Amniotic epithelial cell (primary cell): ENCODE results near the gene NHP2.

Experiments
- DNase-seq: peaks from one replicate; pipeline ENCODE4 v3.0.0-alpha.2; 2010; ENCODE audit warnings: low read depth

The NHP2 gene

DNA sequence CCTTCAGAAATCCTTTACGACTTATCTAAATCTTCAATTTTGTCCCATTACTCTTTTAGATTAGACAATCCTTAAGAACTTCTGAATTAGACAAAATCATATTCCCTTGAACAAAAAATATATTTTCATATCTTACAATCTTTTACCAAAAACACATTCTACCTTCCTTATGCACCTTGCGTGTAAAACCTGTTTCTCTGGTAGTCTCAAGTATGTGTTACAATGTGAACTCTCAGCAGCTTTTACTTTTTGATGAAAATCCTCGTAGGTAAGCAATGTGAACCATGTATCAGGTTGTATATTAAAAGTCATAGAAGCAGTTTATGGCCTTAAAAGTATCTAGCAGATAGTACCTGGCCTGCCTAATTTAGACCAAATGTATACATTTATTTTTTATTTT is 20.8 kb upstream of the NHP2 start:
- DNase-seq: no peak

DNA sequence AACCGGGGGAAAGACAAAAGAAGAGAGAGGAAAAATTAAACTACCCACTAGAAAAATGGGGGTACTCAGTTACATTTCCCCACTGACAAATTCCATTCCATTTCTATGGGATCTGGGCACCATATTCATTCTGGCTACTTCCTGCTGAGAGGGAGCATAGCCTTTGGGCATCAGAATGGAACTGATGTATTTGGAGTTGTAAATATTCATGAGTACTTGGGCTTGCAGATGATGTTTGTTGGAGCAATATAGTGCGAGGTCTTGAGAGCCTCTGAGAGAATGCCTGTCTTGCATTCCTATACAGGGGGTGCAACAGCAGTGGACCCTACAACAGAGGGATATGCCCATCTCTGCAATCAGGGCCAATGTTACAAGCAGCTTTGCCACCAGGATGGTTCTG is 16.8 kb upstream of the NHP2 start:
- DNase-seq: no peak

DNA sequence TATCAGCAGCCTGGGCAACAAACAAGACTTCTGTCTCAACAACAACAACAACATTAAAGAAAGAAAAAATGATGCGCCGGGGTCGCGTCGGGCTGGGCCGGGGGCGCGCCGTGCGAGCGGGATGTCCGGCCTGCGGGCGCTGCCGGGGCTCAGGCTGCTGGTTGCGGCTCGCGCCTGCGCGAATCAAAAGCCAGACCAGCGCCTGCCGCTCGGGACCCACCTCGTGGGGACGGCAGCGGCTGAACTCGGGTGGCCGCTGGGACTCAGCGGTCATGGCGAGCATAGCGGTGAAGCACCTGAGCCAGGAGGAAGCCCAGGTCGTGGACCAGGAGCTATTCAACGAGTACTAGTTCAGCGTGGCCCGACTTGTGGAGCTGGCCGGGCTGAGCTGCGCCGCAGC is 11.9 kb upstream of the NHP2 start:
- DNase-seq: no peak

DNA sequence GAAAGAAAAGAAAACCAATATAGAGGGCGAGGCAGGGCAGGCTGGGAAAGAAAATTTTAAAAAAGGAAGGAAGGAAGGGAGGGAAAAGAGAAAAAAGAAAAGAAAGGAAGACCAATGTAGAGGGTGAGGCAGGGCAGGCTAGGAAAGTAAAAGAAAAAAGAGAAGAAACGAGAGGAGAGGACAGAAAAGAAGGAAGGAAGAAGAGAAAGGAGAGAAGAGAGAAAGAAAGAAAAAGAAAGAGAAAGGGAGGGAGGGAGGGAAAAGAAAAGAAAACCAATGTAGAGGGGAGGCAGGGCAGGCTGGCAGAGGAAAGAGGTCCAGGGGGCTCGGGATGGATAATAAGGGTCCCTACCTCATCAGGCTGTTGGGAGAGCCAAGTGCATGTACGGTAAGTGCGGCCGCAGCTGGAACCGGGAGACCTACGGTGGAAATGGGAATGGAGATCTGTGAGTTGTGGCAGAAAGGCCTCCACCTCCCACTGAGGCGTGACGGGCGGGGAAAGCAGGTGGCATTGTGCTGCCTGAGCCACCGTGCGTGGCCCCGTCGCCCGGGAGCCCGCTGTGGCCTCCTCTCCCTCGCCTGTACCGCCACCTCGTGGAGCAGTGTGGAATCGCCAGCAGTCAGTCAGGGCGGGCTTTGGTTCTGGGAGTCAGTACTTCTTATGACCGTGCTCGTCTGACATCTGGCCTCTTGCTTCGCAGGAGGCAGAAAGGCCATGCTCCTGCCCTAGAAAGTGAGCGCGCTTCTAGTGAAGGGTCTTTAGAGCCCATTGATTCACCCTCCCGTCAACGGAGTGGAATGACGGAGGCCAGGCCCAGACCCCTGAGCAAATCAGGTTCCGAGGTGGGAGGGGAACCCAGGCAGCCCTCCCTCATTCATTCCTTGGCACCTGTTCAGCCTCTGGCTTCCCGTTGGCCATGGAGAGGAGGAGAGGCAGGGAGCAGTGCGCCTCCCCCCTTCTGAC is 10.4 kb upstream of the NHP2 start:
- peak; percentile 37 for DNase-seq

DNA sequence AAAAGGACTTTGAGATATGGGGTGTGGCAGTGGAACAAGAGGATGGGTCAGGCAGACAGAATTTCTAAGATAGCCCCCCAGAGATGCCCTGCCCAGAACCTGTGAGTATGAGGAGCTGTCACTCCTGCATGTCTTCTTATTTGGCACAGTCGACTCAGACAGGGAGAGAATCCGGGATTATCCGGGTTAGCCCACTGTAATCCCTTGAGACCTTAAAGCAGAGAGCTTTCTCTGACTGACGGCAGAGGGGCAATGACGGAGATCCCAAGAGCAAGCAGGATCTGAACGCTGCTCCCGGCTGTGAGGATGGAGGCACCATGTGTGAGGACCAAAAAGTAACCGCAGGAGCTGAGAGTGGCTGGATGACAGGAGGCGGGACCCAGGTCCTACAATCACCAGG is 8.8 kb upstream of the NHP2 start:
- no peak for DNase-seq

DNA sequence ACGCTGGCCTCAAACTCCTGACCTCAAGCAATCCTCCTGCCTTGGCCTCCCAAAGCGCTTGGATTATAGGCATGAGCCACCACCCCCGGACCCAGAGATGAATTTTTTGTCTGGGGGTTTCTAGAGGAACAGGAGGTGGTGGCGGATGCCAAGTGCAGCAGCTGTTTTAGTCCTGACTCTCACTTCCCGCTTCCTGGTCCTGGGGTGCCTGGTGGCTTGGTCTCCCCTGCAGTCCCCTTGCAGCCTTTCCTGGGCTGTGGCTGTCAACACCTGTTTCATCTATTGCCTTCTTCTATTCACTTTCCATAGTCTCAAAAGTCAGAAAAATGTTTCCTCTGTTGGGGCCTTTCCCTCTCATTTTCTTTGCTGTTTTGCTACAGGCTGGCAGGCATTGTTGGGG is 6.5 kb upstream of the NHP2 start:
- no peak for DNase-seq

DNA sequence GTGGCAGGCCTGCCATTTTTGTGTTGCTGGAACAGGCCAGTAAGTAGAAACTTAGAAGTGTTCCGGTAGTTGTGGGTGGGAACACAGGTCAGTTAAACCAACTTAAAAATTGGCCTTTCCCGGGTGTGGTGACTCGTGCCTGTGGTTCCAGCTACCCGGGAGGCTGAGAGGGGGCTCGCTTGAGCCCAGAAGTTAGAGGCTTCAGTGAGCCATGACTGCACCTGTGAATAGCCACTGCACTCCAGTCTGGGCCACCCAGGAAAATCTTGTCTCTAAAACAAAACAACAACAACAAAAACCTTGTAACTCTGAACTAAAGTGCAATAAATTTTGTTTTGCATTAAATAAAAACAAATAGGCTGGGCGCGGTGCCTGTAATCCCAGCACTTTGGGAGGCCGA is 1.4 kb upstream of the NHP2 start:
- DNase-seq: no peak

DNA sequence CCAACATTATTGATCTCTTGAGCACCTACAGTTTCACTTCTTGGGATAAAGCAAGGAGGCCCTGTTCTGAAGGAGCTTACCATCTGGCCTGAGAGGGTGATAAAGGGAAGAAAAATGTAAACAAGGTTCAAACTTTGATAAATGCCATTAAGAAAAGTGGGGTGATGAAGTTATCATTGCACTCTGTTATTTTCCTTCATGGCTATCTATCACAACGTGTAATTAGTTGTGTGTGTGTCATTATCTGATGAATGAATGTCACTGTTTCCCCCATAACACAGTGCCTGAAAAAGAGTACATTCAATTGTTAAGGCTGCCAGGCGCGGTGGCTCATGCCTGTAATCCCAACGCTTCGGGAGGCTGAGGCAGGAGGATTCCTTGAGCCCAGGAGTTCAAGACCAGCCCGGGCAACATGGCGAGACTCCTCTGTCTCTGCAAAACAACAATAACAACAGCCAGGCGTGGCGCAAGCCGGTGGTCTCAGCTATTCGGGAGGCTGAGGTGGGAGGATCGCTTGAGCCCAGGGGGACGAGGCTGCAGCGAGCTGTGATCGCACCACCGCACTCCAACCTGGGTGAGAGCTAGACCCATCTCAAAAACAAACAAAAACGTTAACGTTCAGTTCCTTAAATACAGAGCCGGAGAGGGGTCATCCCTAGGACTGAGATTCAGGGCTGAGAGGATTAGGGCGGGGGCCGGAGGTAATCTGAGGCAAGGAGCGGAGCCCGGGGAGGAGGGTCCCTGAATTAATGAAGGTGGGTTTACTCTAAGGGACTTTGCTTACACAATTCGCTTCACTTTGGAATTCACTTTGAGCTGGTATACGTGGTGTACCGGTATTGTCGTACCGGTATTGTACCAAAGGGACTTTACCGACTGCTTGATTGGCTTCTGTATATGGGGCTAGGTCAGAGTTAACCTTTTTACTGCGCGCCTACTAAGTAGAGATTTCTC is 917 bp downstream of the NHP2 start:
- no peak for DNase-seq

DNA sequence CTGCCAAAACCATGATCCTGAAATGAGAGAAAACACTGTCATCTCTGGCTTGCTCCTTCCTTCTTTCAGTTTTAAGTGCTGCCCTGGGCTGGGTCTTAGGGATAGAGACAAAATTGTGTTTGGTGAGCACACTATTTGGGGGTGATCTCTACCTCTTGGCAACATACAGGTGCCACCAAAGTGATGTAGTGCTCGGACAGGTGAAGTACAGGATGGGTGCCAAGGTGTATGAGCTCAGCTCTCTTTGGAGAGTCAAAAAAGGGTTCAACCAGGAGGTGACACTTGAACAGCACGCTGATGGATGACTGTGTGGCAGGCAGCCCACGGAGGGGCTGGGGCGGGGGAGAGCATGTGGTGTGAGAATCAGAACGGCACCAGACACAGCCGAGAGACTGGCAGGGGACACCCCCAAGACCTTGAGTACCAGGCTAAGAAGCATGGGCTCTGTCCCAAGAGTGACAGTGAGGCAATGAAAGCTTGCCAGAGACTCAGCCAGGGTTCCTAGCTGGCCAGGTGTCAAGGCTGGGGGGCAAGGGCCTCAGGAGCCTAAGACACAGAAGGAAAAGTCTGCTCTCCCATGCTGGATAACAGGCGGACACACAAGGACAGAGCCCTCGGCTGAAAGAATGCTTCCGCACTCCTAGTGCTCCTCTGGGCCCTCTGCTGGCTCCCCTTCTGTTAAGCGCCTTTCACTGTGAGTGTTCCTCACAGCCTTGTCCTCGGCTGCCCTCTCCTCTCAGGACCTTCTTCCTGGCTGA is 2.5 kb downstream of the NHP2 start:
- DNase-seq: no peak

DNA sequence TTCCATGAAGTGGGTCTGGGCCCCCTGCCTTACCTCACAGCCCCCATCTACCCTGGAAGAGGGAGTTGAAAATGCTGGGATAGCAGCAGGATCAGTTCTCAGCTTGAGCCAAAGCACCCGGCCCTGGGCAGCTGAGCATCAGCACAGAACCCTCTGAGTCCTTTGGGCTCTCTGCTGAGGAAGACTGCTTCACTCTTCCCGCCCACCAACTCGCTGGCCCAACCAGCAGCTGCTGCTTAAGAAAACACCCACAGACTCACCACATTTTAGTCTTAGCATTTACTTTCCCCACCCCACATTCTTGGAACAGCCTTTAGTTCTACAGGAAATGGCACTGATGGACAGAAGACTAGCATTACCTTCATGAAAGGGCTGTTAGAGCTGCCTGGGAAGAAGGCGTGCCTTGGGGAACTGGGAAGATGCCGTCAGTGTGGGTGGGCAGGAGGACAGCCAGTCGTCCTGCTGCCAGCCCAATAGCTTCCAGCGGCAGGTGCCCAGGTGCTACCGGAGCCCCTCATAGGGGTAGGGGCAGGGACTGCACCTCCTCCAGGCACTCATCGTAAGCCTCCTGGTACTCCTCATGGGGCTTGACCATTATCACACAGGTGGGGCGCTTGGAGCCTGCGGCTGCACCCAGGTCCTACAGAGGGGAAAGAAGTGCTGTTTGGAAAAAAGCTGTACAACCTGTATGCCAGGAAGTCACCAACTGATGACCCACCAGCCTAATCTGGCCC is 4.3 kb downstream of the NHP2 start:
- DNase-seq: no peak

DNA sequence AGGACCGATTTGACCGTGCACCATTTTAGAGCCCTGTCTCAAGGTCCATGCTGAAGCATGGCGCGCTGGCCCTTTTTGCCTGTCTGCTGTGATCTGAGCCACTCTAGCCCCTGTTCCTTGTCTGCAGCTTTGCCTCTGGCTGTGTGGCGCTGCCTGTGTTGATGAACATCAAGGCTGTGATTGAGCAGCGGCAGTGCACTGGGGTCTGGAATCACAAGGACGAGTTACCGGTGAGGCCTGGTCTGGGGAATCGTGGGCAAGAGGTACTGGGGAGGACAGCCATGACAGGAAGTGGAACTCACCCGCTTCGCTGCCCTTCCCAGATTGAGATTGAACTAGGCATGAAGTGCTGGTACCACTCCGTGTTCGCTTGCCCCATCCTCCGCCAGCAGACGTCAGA is 6.3 kb downstream of the NHP2 start:
- no peak for DNase-seq

DNA sequence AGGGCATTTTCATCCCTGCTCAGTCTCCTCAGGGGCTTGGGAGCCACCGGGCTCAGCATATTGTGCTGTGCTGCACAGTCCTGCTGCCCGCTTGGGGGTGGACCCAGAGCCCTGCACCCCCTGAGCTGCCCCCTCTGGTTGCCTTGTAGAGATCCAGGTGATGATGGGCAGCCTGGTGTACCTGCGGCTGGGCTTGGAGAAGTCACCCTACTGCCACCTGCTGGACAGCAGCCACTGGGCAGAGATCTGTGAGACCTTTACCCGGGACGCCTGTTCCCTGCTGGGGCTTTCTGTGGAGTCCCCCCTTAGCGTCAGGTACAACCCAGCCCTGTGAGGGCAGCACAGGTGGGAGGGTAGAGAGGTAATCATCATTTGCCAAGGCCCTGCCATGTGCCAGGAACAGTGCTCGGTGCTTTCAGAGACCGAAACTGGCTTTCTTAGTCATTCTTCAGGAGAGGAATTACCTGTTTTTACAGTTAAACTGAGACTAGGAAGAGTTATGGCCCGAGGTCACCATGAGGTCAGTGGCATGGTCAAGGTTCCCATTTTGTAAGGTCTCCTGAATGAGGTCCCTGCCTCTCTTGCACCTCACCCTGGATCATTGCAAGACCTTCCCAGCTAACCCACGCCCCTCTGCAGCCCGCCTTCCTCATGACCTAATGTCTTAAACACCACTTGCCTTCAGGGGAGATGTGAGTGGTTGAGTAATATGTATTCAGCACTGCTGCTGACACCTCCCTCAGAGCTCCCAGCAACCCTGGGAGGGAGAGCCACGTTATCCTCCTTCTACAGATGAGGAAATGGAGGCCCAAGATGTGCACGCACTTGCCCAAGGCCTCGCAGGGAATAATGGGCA is 7.5 kb downstream of the NHP2 start:
- peak; percentile 49 for DNase-seq

DNA sequence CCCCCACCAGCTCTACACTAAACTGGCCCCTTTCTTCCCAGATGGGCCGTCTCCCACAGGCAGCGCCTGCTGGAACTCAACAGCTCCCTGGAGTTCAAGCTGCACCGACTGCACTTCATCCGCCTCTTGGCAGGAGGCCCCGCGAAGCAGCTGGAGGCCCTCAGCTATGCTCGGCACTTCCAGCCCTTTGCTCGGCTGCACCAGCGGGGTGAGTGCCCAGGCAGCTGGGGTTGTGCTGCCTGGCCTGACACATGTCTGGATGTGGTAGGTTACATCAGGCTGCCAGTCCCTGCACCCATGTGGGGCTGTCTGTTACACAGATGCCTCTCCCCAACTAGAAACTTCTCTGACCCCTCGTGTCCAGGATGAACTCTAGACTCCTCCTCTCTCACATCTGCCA is 9.8 kb downstream of the NHP2 start:
- DNase-seq: no peak

DNA sequence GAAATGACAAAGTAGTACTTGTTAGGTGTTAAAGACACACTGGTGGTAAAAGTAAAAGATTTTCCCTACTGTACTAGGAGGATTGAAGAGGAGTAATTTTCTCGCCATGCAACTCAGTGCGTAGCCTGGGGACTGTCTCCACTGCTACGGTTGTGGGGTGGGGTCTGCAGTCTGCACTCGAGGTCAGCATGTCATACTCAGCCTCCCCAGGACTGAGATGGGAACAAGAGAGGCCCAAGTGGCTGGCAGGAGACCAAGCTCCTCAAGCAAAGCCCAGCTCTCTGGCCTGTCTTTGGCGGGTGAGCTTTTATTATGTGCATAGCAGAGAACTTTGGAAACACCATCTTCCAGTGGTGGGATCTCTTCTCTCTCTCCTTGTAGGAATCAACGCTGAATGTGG is 10.4 kb downstream of the NHP2 start:
- no peak for DNase-seq

DNA sequence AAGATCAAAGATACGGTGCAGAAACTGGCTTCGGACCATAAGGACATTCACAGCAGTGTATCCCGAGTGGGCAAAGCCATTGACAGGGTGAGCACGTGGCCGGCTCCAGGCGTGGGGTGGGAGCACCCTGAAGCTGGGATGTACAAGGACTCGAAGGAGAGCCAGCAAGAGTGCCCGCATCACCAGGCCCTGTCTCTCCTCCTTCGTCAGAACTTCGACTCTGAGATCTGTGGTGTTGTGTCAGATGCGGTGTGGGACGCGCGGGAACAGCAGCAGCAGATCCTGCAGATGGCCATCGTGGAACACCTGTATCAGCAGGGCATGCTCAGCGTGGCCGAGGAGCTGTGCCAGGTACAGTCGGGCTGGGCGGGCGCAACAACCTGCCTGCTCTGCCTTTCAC is 11.0 kb downstream of the NHP2 start:
- DNase-seq: no peak

DNA sequence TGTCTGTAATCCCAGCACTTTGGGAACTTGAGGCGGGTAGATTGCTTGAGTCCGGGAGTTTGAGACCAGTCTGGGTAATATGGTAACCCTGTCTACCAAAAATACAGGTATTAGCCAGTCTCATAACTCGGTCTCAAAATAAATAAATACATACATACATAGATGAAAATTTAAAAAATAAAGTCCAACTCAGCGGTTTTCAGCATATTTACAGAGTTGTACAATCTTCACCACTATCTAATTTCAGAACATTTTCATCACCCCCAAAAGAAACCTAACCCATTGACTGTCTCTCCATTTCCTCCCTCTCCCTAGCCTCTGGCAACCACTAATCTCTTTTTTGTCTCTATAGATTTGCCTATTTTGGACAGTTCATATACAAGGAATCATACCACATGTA is 12.1 kb downstream of the NHP2 start:
- DNase-seq: no peak

DNA sequence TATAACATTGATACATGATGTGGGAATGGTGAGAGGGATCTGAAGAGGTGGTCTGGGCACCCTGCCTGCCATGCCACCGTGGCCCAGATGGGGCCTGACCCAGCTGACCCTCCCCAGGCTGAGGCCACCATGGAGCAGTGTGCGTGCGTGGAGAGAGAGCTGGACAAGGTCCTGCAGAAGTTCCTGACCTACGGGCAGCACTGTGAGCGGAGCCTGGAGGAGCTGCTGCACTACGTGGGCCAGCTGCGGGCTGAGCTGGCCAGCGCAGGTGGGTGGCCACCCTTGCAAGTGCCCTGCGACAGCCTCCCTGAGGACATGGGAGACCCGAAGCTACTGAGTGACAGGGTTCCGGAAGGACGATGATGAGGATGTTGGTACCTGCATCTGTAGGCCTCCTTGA is 15.7 kb downstream of the NHP2 start:
- DNase-seq: no peak

DNA sequence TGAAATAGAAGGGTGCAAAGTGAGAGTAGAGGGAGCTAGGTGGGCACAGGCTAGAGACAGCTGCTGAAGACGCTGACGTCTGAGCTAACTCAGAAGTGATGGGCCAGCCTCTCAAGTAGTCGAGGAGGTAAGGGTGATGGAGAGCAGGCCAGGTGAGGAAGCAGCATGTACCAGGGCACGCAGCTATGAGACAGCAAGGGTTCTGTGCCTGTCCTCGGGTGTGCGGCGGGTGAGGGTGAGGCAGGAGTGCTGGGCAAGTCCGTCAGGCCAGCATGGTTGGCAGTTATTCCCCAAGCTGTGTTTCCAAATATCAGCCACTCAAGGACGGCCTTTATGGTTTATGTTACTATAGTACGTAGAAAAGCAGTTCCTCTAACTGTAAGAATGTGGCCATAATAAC is 16.7 kb downstream of the NHP2 start:
- DNase-seq: no peak

DNA sequence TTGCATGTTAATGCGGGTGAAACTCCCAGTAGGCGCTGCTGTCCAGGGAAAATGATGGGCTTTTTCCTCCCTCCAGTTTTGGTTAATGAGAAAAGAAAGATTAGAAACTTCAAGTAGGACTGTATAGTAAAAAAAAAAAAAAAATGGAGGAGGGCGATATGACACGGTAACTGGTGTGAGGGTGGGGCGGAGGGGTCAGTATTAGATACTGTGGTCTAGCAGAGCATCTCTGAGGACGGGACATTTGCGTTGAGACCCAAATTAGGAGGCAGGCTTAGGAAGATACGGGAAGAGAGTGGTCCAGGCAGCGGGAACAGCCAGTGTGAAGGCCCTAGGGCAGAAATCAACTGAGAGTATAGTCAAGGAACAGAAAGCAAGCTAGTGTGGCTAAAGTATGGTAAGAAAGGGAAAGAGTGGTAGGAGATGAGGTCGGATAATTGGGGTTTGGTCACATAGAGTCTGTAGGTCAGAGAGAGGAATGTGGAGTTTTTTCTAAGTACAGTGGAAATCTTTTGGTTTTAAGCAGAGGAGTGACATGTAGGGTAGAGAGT is 22.2 kb downstream of the NHP2 start:
- no peak for DNase-seq
